ENCODE measurements around the gene ANP32E. TPM values are rescaled to one million over a fixed set of nuclear protein-coding genes. Genes with fewer than 3 reads are reported as not detected.

The ANP32E gene
- total RNA-seq, 4 donors from 2014 or later, result 12.3 to 14.2 (median 13.2) TPM

DNA sequence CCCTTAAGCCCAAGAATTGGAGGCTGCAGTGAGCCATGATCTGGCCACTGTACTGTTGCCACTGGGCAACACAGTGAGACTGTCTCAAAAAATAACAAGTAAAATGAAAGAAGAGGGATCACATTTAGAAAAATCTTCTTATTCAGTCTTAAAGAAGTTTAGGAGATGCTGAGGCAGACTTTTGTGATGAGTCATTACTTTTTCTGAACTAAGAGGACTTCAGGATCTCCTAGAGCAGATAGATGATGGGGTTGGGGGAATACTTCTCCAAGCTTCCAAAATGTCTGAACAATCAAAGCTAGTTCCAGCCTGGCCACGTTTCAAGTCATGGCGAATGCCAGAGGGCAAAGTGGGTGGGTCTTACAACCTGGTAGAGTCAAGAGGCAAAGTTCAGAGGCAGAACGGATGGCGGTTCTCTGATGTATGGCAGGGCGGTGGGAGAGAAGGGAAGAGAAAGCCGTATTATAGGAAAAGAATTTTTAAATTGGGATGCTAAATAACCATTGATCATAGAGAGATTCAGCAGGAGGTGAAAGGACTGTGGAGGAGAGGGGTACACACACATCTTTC, 44.3 kb upstream of the ANP32E start:
- intact Hi-C loops (cut with DNase I; ENCODE audit: low total_unique reads), result no loop called here
- TF ChIP-seq, protein P1, sequence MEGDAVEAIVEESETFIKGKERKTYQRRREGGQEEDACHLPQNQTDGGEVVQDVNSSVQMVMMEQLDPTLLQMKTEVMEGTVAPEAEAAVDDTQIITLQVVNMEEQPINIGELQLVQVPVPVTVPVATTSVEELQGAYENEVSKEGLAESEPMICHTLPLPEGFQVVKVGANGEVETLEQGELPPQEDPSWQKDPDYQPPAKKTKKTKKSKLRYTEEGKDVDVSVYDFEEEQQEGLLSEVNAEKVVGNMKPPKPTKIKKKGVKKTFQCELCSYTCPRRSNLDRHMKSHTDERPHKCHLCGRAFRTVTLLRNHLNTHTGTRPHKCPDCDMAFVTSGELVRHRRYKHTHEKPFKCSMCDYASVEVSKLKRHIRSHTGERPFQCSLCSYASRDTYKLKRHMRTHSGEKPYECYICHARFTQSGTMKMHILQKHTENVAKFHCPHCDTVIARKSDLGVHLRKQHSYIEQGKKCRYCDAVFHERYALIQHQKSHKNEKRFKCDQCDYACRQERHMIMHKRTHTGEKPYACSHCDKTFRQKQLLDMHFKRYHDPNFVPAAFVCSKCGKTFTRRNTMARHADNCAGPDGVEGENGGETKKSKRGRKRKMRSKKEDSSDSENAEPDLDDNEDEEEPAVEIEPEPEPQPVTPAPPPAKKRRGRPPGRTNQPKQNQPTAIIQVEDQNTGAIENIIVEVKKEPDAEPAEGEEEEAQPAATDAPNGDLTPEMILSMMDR (IDR thresholded peaks at IDR 0.05), result no peak
- no peak for TF ChIP-seq POLR2A (IDR thresholded peaks at IDR 0.05)
- 51 to 53% methylated on average over 6 of the region's 6 CpGs for WGBS, 2 donors
- no peak for DNase-seq (ENCODE audit: low spot score in 2 of 2)
- no peak overlapping the region for H3K4me3 ChIP-seq (ENCODE audit: low read depth, poor library complexity, severe bottlenecking)

DNA sequence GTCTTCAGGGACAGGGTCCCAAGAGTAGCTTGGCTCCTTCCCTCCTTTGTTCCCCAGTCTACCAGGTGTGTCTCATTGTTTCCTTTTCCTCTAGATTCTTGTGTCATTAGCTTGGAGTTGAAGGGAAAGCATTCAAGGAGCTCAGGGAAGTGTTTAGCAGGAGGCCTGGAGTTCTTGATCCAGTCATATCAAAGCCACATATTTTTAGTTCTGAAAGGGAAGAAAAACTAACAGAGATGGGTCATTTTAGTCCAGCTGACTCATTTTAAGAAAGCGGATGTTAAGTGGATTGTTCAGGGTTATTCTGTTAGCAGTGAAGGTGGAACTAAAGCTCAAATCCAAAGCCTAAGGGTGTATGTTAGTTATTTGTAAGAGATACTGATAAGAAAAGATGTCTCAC, 37.4 kb upstream of the ANP32E start:
- no peak overlapping the region for H3K4me3 ChIP-seq (ENCODE audit: low read depth, poor library complexity, severe bottlenecking)
- intact Hi-C loops (cut with DNase I; ENCODE audit: low total_unique reads), result no loop called here

DNA sequence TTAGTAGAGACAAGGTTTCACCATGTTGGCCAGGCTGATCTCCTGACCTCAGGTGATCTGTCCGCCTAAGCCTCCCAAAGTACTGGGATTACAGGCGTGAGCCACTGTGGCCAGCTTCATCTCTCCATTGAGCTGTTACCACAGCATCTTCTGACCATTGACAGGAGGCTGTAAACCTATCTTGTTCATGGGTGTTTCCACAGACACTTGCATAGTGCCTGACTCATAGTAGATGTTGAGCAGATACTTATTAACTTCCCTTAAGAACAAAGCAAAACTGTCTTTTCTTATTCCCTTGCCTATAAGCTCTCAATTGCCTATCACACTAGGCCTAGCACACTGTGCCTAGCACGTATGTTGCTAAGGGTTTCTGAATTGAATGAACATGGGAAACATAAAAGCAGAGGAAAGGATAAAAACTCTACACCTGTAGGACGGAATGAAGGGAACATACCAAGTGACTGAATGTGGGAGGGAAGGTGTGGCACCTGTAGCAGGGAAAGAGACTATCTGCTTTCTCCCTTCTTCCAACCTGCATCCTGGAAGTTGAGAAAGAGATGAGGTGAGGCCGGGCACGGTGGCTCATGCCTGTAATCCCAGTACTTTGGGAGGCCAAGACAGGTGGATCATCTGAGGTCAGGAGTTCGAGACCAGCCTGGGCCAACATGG, 35.5 kb upstream of the ANP32E start:
- WGBS, 2 donors, result 86 to 91% methylated on average over 7 of the region's 7 CpGs
- intact Hi-C loops (cut with DNase I; ENCODE audit: low total_unique reads), result no loop called here
- DNase-seq (ENCODE audit: low spot score in 2 of 2), result no peak

More for the DNA sequence above, 37.4 kb upstream of the ANP32E start:
- 71 to 79% methylated on average over 1 of the region's 1 CpG for WGBS, 2 donors
- no peak for DNase-seq (ENCODE audit: low spot score in 2 of 2)
- no peak for TF ChIP-seq POLR2A (IDR thresholded peaks at IDR 0.05)
- TF ChIP-seq, protein P1 (IDR thresholded peaks at IDR 0.05), result no peak

DNA sequence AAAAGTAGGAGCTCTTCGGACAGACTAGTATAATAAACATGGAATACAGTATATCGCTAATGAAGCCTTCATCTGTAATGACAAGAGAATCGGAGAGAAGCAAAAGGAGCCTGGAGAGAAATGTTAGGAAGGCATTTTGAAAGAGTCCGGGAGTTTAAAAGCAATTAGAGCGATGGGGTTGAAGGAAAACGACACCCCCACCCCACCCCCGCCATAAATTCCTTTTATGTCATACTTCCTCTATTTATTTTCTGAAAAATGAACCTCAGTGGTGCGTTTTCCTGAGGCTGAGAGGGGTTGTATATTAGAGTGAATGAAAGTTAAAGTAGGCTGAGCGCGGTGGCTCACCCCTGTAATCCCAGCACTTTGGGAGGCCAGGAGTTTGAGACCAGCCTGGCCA, 33.5 kb upstream of the ANP32E start:
- intact Hi-C loops (cut with DNase I; ENCODE audit: low total_unique reads), result no loop called here
- H3K4me3 ChIP-seq (ENCODE audit: low read depth, poor library complexity, severe bottlenecking), result no peak overlapping the region
- WGBS, 2 donors, result 30 to 31% methylated on average over 10 of the region's 10 CpGs
- TF ChIP-seq POLR2A (IDR thresholded peaks at IDR 0.05), result no peak
- TF ChIP-seq, protein P1 (IDR thresholded peaks at IDR 0.05), result no peak
- no peak for DNase-seq (ENCODE audit: low spot score in 2 of 2)

More for the DNA sequence above, 35.5 kb upstream of the ANP32E start:
- TF ChIP-seq, protein P1 (IDR thresholded peaks at IDR 0.05), result no peak
- no peak overlapping the region for H3K4me3 ChIP-seq (ENCODE audit: low read depth, poor library complexity, severe bottlenecking)

DNA sequence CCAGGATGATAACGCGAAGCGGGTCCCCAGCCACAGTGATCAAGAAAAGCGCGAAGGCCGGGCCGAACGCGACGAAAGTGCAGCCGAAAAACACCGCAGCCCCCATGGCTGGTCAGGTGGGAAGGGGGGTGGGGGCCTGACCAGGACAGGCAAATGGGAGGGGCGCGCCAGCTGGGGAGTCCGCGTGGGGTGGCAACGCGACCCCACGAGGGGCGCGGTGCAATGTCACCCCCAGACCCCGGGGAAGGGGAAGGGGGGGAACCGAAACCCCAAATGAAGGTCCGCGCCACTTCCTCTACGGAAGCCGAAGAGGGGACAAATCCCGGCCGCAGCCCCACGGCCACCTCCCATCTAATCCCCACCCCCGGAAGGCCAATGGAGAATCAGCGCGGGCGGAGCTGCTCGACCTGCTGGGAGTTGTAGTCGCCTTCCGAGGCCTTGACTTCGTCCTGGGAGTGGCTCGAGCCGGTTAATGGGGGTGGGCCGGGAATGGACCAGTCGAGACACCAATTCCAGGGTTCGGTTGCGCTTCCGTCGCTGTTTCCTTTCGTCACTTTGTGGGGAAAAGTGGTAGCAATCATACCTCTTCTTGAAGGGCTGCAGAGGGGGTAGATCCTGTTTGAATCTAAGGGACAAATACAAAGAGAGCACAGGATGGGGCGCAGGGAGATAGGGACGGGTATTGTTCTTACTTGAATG, 32.9 kb upstream of the ANP32E start, which contains the start of gene APH1A:
TSS of gene APH1A (minus strand) at position 312 of the 699 bp plus-strand sequence. CDS start at position 106, 206 bp downstream.
- 0 to 1% methylated on average over 42 to 49 of the region's 49 CpGs for WGBS, 2 donors
- H3K4me3 ChIP-seq (ENCODE audit: low read depth, poor library complexity, severe bottlenecking), result peak within 1 kb of the TSS; percentile 99
- peak; percentile 96 to 99 for DNase-seq (ENCODE audit: low spot score in 2 of 2)
- intact Hi-C loops (cut with DNase I; ENCODE audit: low total_unique reads), result no loop called here
- TF ChIP-seq POLR2A (IDR thresholded peaks at IDR 0.05), result no peak
- TF ChIP-seq, protein P1 (IDR thresholded peaks at IDR 0.05), result no peak

Measured in lower leg skin (tissue), 4 donors.